ENCODE results near the gene NTSR1. TPM values are rescaled to one million over a fixed set of nuclear protein-coding genes. Genes with fewer than 3 reads are reported as not detected.

NTSR1 gene
- total and polyA plus RNA-seq, 4 donors = 0.03 to 0.33 (median 0.08) TPM; not detected in 1

GRCh38 chr20:62716941-62717310 lies 8.3 kb downstream of the NTSR1 start:
- H3K27ac ChIP-seq (ENCODE audit: low read depth in 1 of 2, low read length in 2 of 2) = no peak overlapping the region
- peaks cover 0 to 6% (median 3%) of the 10 kb centered on the region in 4 donors for H3K9me3 ChIP-seq (ENCODE audit: control insufficient read depth in 4 of 4, low read length in 3 of 4)
- 91% methylated on average over 11 of the region's 11 CpGs for WGBS
- no peak overlapping the region for H3K4me3 ChIP-seq (ENCODE audit: low read depth in 1 of 3, low read length in 3 of 3)
- H3K4me1 ChIP-seq (ENCODE audit: control insufficient read depth in 4 of 4, insufficient read depth in 4 of 4, low read length in 3 of 4) = no peaks in the 10 kb centered on the region
- H3K9ac ChIP-seq (ENCODE audit: low read depth in 1 of 2, low read length in 2 of 2) = no peak overlapping the region
- H3K27me3 ChIP-seq (ENCODE audit: control insufficient read depth in 4 of 4, insufficient read depth in 4 of 4, low read length in 3 of 4) = no peaks in the 10 kb centered on the region
- no peaks in the 10 kb centered on the region for H3K36me3 ChIP-seq (ENCODE audit: control insufficient read depth in 4 of 4, insufficient read depth in 3 of 4, low read depth in 1 of 4, low read length in 3 of 4)
- TF ChIP-seq RXRA (IDR thresholded peaks at IDR 0.05) (no peak), REST (IDR thresholded peaks at IDR 0.05) (no peak), SP1 (IDR thresholded peaks at IDR 0.05) (no peak), HNF4G (IDR thresholded peaks at IDR 0.05) (no peak), CTCF (IDR thresholded peaks at IDR 0.05; ENCODE audit: low read depth, low read length, missing input control) (no peak), NR2F2 (IDR thresholded peaks at IDR 0.05) (no peak), YY1 (IDR thresholded peaks at IDR 0.05) (no peak), ATF3 (IDR thresholded peaks at IDR 0.05) (no peak), FOXA2 (IDR thresholded peaks at IDR 0.05) (no peak), RAD21 (IDR thresholded peaks at IDR 0.05) (no peak)
- no peak for DNase-seq (ENCODE audit: low spot score)

- no peak overlapping the region for H3K9ac ChIP-seq (ENCODE audit: low read depth in 1 of 2, low read length in 2 of 2)
- WGBS = 66% methylated on average over 18 of the region's 18 CpGs
- no peak overlapping the region for H3K27ac ChIP-seq (ENCODE audit: low read depth in 1 of 2, low read length in 2 of 2)
- TF ChIP-seq SP1 (IDR thresholded peaks at IDR 0.05) (no peak), EGR1 (IDR thresholded peaks at IDR 0.05; ENCODE audit: low read depth in 2 of 2) (no peak), FOXA1 (IDR thresholded peaks at IDR 0.05) (no peak), RAD21 (IDR thresholded peaks at IDR 0.05) (no peak)
- no peaks in the 10 kb centered on the region for H3K36me3 ChIP-seq (ENCODE audit: control insufficient read depth in 4 of 4, insufficient read depth in 3 of 4, low read depth in 1 of 4, low read length in 3 of 4)
- no peaks in the 10 kb centered on the region for H3K4me1 ChIP-seq (ENCODE audit: control insufficient read depth in 4 of 4, insufficient read depth in 4 of 4, low read length in 3 of 4)
- H3K4me3 ChIP-seq (ENCODE audit: low read depth in 1 of 3, low read length in 3 of 3) = no peak overlapping the region
- DNase-seq (ENCODE audit: low spot score) = no peak
- no peaks in the 10 kb centered on the region for H3K27me3 ChIP-seq (ENCODE audit: control insufficient read depth in 4 of 4, insufficient read depth in 4 of 4, low read length in 3 of 4)
- peaks cover 0 to 6% (median 3%) of the 10 kb centered on the region in 4 donors for H3K9me3 ChIP-seq (ENCODE audit: control insufficient read depth in 4 of 4, low read length in 3 of 4)
Observed at GRCh38 chr20:62717933-62718332, 9.3 kb downstream of the NTSR1 start.

GRCh38 chr20:62718546-62718945 lies 9.9 kb downstream of the NTSR1 start:
- DNase-seq (ENCODE audit: low spot score) = no peak
- Histone ChIP-seq H3K4me3 (ENCODE audit: low read depth in 1 of 3, low read length in 3 of 3) (no peak overlapping the region), H3K4me1 (ENCODE audit: control insufficient read depth in 4 of 4, insufficient read depth in 4 of 4, low read length in 3 of 4) (no peaks in the 10 kb centered on the region), H3K9me3 (ENCODE audit: control insufficient read depth in 4 of 4, low read length in 3 of 4) (peaks cover 0 to 6% (median 3%) of the 10 kb centered on the region in 4 donors), H3K36me3 (ENCODE audit: control insufficient read depth in 4 of 4, insufficient read depth in 3 of 4, low read depth in 1 of 4, low read length in 3 of 4) (no peaks in the 10 kb centered on the region), H3K27me3 (ENCODE audit: control insufficient read depth in 4 of 4, insufficient read depth in 4 of 4, low read length in 3 of 4) (peaks cover 0 to 2% (median 0%) of the 10 kb centered on the region in 4 donors), H3K9ac (ENCODE audit: low read depth in 1 of 2, low read length in 2 of 2) (no peak overlapping the region), H3K27ac (ENCODE audit: low read depth in 1 of 2, low read length in 2 of 2) (no peak overlapping the region)
- 70% methylated on average over 12 of the region's 12 CpGs for WGBS
- TF ChIP-seq SP1 (IDR thresholded peaks at IDR 0.05) = no peak
- no peak for TF ChIP-seq FOXA2 (IDR thresholded peaks at IDR 0.05)
- no peak for TF ChIP-seq RAD21 (IDR thresholded peaks at IDR 0.05)
- no peak for TF ChIP-seq TAF1 (conservative IDR thresholded peaks at IDR 0.05)
- TF ChIP-seq JUND (IDR thresholded peaks at IDR 0.05) = no peak
- TF ChIP-seq YY1 (IDR thresholded peaks at IDR 0.05) = no peak
- TF ChIP-seq RXRA (IDR thresholded peaks at IDR 0.05) = no peak
- TF ChIP-seq CTCF (IDR thresholded peaks at IDR 0.05; ENCODE audit: low read depth, low read length, missing input control) = no peak
- TF ChIP-seq ZBTB33 (IDR thresholded peaks at IDR 0.05) = no peak
- TF ChIP-seq ATF3 (IDR thresholded peaks at IDR 0.05) = no peak
